ENCODE data around the gene VANGL1.

The VANGL1 gene

DNA sequence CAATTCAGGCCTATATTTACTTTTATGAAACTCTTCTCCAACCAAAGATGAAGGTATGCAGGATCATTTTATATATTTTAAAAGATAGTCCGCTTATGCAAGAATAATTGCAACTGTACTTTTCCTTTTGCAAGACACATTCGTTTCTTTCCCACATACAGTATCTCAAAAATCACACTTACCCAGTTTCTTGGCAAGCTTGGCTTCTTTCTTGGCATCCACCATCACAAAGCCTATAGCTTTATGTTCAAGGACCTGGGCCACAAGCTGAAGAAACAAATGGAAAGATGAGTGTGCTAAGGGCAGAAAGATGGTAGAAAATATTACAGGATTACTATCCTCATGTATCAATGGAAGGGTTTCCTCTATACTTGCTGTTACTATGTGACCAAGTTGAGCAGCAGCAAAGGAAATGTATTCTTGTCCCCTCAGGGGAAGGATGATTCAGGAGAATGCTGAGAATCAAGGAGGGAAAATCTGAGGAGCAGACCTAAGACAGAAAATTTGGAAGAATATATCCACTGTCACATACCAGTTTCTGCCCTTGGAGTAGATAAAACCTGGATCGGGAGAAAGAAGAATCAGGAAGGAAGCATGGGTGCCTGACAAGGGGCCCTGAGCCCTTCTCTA, 103.0 kb downstream of the VANGL1 start:
- DNase-seq (ENCODE audit: low spot score) = no peak

DNA sequence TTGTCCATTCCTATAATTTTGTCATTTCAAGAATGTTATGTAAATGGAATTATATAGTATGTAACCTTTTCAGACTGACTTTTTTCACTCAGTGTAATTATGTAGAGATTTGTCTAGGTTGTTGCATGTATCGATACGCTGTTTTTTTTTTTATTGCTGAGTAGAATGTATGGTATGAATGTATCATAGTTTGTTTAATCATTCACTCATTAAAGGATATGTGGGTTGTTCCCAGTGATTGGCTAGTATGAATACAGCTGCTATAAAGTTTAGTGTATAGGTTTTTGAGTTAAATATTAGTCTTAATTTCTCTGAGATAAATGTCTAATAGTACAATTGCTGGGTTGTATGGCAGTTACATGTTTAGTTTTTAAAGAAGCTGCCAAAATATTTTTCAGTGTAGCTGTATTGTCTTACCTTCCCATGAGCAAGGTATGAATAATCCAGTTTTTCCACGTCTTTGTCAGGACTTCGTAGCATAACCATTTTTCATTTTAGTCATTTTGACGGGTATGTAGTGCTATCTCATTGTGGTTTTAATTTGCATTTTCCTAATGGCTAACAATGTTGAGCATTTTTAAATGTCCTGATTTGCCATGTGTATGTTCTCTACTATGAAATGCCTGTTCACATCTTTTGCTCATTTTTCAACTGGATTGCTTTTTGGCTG, 104.4 kb downstream of the VANGL1 start:
- DNase-seq (ENCODE audit: low spot score) = no peak

Data from HuH-7 (cell line).